ENCODE data around the gene AQP1. TPM values are rescaled to one million over a fixed set of nuclear protein-coding genes. Genes with fewer than 3 reads are reported as not detected.

Gene AQP1
- total RNA-seq, 1 experiment from 2014 or later: not detected

GRCh38 chr7:30973292-30973691 lies 61.6 kb downstream of the AQP1 start:
- intact Hi-C loops (cut with micrococcal nuclease): no loop called here
- no peak for DNase-seq (ENCODE audit: unreplicated experiment)
- H3K27ac Mint-ChIP-seq (ENCODE audit: low read depth, unreplicated experiment): no peak overlapping the region
- no peaks in the 10 kb centered on the region for H3K4me1 Mint-ChIP-seq (ENCODE audit: insufficient read depth, unreplicated experiment)
- H3K36me3 Mint-ChIP-seq (ENCODE audit: insufficient read depth, unreplicated experiment): no peaks in the 10 kb centered on the region
- peaks cover 45% of the 10 kb centered on the region for H3K27me3 Mint-ChIP-seq (ENCODE audit: insufficient read depth, unreplicated experiment)
- TF ChIP-seq, protein P1, sequence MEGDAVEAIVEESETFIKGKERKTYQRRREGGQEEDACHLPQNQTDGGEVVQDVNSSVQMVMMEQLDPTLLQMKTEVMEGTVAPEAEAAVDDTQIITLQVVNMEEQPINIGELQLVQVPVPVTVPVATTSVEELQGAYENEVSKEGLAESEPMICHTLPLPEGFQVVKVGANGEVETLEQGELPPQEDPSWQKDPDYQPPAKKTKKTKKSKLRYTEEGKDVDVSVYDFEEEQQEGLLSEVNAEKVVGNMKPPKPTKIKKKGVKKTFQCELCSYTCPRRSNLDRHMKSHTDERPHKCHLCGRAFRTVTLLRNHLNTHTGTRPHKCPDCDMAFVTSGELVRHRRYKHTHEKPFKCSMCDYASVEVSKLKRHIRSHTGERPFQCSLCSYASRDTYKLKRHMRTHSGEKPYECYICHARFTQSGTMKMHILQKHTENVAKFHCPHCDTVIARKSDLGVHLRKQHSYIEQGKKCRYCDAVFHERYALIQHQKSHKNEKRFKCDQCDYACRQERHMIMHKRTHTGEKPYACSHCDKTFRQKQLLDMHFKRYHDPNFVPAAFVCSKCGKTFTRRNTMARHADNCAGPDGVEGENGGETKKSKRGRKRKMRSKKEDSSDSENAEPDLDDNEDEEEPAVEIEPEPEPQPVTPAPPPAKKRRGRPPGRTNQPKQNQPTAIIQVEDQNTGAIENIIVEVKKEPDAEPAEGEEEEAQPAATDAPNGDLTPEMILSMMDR (IDR thresholded peaks at IDR 0.05; ENCODE audit: unreplicated experiment): no peak
- H3K9me3 Mint-ChIP-seq (ENCODE audit: unreplicated experiment): no peaks in the 10 kb centered on the region
- no TSS peak for BruUV-seq (replicated peaks)
- ChIA-PET CTCF (interaction anchor here (0.6 to 5.4 kb wide), 9 partner anchors 9 to 514 kb away, joined by 3 to 62 read pairs (median 3); no protein-coding TSS in a partner anchor), POLR2A (no interaction called here)
- no peak overlapping the region for H3K4me3 Mint-ChIP-seq (ENCODE audit: unreplicated experiment)

GRCh38 chr7:30973791-30974604 lies 62.3 kb downstream of the AQP1 start:
- Mint-ChIP-seq H3K27ac (ENCODE audit: low read depth, unreplicated experiment) (no peak overlapping the region), H3K36me3 (ENCODE audit: insufficient read depth, unreplicated experiment) (no peaks in the 10 kb centered on the region), H3K9me3 (ENCODE audit: unreplicated experiment) (no peaks in the 10 kb centered on the region), H3K4me3 (ENCODE audit: unreplicated experiment) (no peak overlapping the region), H3K27me3 (ENCODE audit: insufficient read depth, unreplicated experiment) (peaks cover 52% of the 10 kb centered on the region), H3K4me1 (ENCODE audit: insufficient read depth, unreplicated experiment) (no peaks in the 10 kb centered on the region)
- TF ChIP-seq, protein P1 (IDR thresholded peaks at IDR 0.05; ENCODE audit: unreplicated experiment): no peak
- CTCF ChIA-PET: interaction anchor here (0.6 to 5.4 kb wide), 16 partner anchors 10 to 761 kb away, joined by 3 to 62 read pairs (median 3); no protein-coding TSS in a partner anchor
- BruUV-seq (replicated peaks): no TSS peak
- intact Hi-C loops (cut with micrococcal nuclease): loop anchor here (1.0 to 2.0 kb wide), 2 partner anchors 36 to 231 kb away; no protein-coding TSS in a partner anchor
- no peak for DNase-seq (ENCODE audit: unreplicated experiment)
- POLR2A ChIA-PET: no interaction called here

GRCh38 chr7:30974605-30975255 lies 63.1 kb downstream of the AQP1 start:
- Mint-ChIP-seq H3K27ac (ENCODE audit: low read depth, unreplicated experiment) (no peak overlapping the region), H3K9me3 (ENCODE audit: unreplicated experiment) (no peaks in the 10 kb centered on the region), H3K36me3 (ENCODE audit: insufficient read depth, unreplicated experiment) (no peaks in the 10 kb centered on the region), H3K4me1 (ENCODE audit: insufficient read depth, unreplicated experiment) (no peaks in the 10 kb centered on the region), H3K4me3 (ENCODE audit: unreplicated experiment) (no peak overlapping the region), H3K27me3 (ENCODE audit: insufficient read depth, unreplicated experiment) (peaks cover 60% of the 10 kb centered on the region)
- peak; percentile 77 for DNase-seq (ENCODE audit: unreplicated experiment)
- ChIA-PET CTCF (interaction anchor here (0.5 to 5.4 kb wide), 16 partner anchors 10 to 860 kb away, joined by 3 to 62 read pairs (median 3); no protein-coding TSS in a partner anchor), POLR2A (no interaction called here)
- TF ChIP-seq, protein P1 (IDR thresholded peaks at IDR 0.05; ENCODE audit: unreplicated experiment): peak; percentile 71
- BruUV-seq (replicated peaks): no TSS peak
- intact Hi-C loops (cut with micrococcal nuclease): loop anchor here (1.0 to 2.0 kb wide), 2 partner anchors 36 to 232 kb away; no protein-coding TSS in a partner anchor

Other genes with a start within 250 kb of the AQP1 start
- not detected in 2 replicates for gene CRHR2, start 229.4 kb upstream of the AQP1 start, total RNA-seq (2022)
- gene INMT, start 159.7 kb upstream of the AQP1 start, total RNA-seq (2022): not detected in 2 replicates
- gene MINDY4, start 140.4 kb upstream of the AQP1 start, total RNA-seq (2022): 9.2 and 12.4 TPM in 2 replicates
- not detected in 2 replicates for gene GHRHR, start 52.1 kb downstream of the AQP1 start, total RNA-seq (2022)
- not detected in 2 replicates for gene ADCYAP1R1, start 140.5 kb downstream of the AQP1 start, total RNA-seq (2022)